ENCODE measurements around the gene HIVEP3. TPM values are rescaled to one million over a fixed set of nuclear protein-coding genes. Genes with fewer than 3 reads are reported as not detected.

The HIVEP3 gene
- total RNA-seq, 1 experiment from 2014 or later = 1.2 TPM

- no TSS peak for BruUV-seq (replicated peaks)
- peak overlapping the region; percentile 32 for H3K4me3 Mint-ChIP-seq (ENCODE audit: unreplicated experiment)
Observed at GRCh38 chr1:41517062-41517438, 401.7 kb downstream of the HIVEP3 start.

GRCh38 chr1:41516168-41517061, 402.3 kb downstream of the HIVEP3 start:
- Mint-ChIP-seq H3K36me3 (ENCODE audit: insufficient read depth, unreplicated experiment) (no peaks in the 10 kb centered on the region), H3K27ac (ENCODE audit: low read depth, unreplicated experiment) (no peak overlapping the region)

More at GRCh38 chr1:41517062-41517438, 401.7 kb downstream of the HIVEP3 start:
- TF ChIP-seq CTCF (IDR thresholded peaks at IDR 0.05; ENCODE audit: unreplicated experiment) = no peak
- H3K4me1 Mint-ChIP-seq (ENCODE audit: insufficient read depth, unreplicated experiment) = peaks cover 21% of the 10 kb centered on the region
- no peak overlapping the region for H3K27ac Mint-ChIP-seq (ENCODE audit: low read depth, unreplicated experiment)
- H3K36me3 Mint-ChIP-seq (ENCODE audit: insufficient read depth, unreplicated experiment) = no peaks in the 10 kb centered on the region
- ChIA-PET CTCF (interaction anchor here (0.5 to 4.0 kb wide), 18 partner anchors 18 to 1299 kb away, joined by 3 to 24 read pairs (median 4); partner anchors contain the start of gene EDN2), POLR2A (interaction anchor here (0.6 to 1.1 kb wide), 2 partner anchors 19 to 373 kb away, joined by 3 to 5 read pairs; no protein-coding TSS in a partner anchor)
- intact Hi-C loops (cut with micrococcal nuclease) = loop anchor here (5.0 kb wide), 2 partner anchors 35 to 235 kb away; partner anchors contain the start of gene EDN2
- H3K9me3 Mint-ChIP-seq (ENCODE audit: unreplicated experiment) = no peaks in the 10 kb centered on the region
- H3K27me3 Mint-ChIP-seq (ENCODE audit: insufficient read depth, unreplicated experiment) = no peaks in the 10 kb centered on the region
- DNase-seq (ENCODE audit: unreplicated experiment) = no peak

GRCh38 chr1:41515778-41516167, 402.9 kb downstream of the HIVEP3 start:
- H3K9me3 Mint-ChIP-seq (ENCODE audit: unreplicated experiment) = no peaks in the 10 kb centered on the region
- ChIA-PET POLR2A (interaction anchor here (0.7 to 2.3 kb wide), 8 partner anchors 15 to 265 kb away, joined by 3 to 7 read pairs (median 4); partner anchors contain the start of gene EDN2), CTCF (interaction anchor here (0.6 to 4.0 kb wide), 33 partner anchors 9 to 1187 kb away, joined by 3 to 24 read pairs (median 4); partner anchors contain the start of gene EDN2)
- H3K36me3 Mint-ChIP-seq (ENCODE audit: insufficient read depth, unreplicated experiment) = no peaks in the 10 kb centered on the region
- H3K27me3 Mint-ChIP-seq (ENCODE audit: insufficient read depth, unreplicated experiment) = no peaks in the 10 kb centered on the region
- peaks cover 21% of the 10 kb centered on the region for H3K4me1 Mint-ChIP-seq (ENCODE audit: insufficient read depth, unreplicated experiment)
- no peak for DNase-seq (ENCODE audit: unreplicated experiment)
- BruUV-seq (replicated peaks) = no TSS peak
- intact Hi-C loops (cut with micrococcal nuclease) = loop anchor here (1.0 to 5.0 kb wide), 6 partner anchors 15 to 280 kb away; partner anchors contain the start of gene EDN2
- TF ChIP-seq CTCF (IDR thresholded peaks at IDR 0.05; ENCODE audit: unreplicated experiment) = no peak
- no peak overlapping the region for H3K27ac Mint-ChIP-seq (ENCODE audit: low read depth, unreplicated experiment)
- H3K4me3 Mint-ChIP-seq (ENCODE audit: unreplicated experiment) = no peak overlapping the region

More at GRCh38 chr1:41516168-41517061, 402.3 kb downstream of the HIVEP3 start:
- DNase-seq (ENCODE audit: unreplicated experiment) = peak; percentile 84
- intact Hi-C loops (cut with micrococcal nuclease) = loop anchor here (1.0 to 5.0 kb wide), 6 partner anchors 16 to 279 kb away; partner anchors contain the start of gene EDN2
- POLR2A ChIA-PET = interaction anchor here (0.6 to 2.3 kb wide), 9 partner anchors 16 to 374 kb away, joined by 3 to 7 read pairs (median 4); partner anchors contain the start of gene EDN2
- peak; percentile 84 for TF ChIP-seq CTCF (IDR thresholded peaks at IDR 0.05; ENCODE audit: unreplicated experiment)
- CTCF ChIA-PET = interaction anchor here (0.6 to 4.0 kb wide), 41 partner anchors 9 to 1300 kb away, joined by 3 to 24 read pairs (median 3); partner anchors contain the start of gene EDN2
- peaks cover 21% of the 10 kb centered on the region for H3K4me1 Mint-ChIP-seq (ENCODE audit: insufficient read depth, unreplicated experiment)
- H3K27me3 Mint-ChIP-seq (ENCODE audit: insufficient read depth, unreplicated experiment) = no peaks in the 10 kb centered on the region
- BruUV-seq (replicated peaks) = no TSS peak
- H3K4me3 Mint-ChIP-seq (ENCODE audit: unreplicated experiment) = peak overlapping the region; percentile 32
- no peaks in the 10 kb centered on the region for H3K9me3 Mint-ChIP-seq (ENCODE audit: unreplicated experiment)

Data from MCF 10A (cell line).